Sigmoid colon (tissue), 7 donors: ENCODE measurements around the gene KYNU. TPM values are rescaled to one million over a fixed set of nuclear protein-coding genes. Genes with fewer than 3 reads are reported as not detected.
"Not testable (repeated sequence)": the region's sequence is repeated elsewhere in the genome, so short reads cannot be mapped to it uniquely, and the experiment has no call there.

Source experiments
- DNase-seq: peaks from one replicate; pipeline ENCODE4 v3.0.0-alpha.2; 2019
- H3K27ac ChIP-seq, 4 donors: fragments of 200-600 bp; sonication (generic); one replicate each; pipeline ENCODE4 v1.5.1; 2016 to 2019; ENCODE audit warnings: mild to moderate bottlenecking in 1 of 4
- H3K27me3 ChIP-seq, 3 donors: fragments of 200-600 bp; sonication (generic); one replicate each; pipeline ENCODE4 v1.5.1; 2019; ENCODE audit warnings: mild to moderate bottlenecking in 1 of 3
- H3K36me3 ChIP-seq, 4 donors: fragments of 200-600 bp; sonication (generic); one replicate each; pipeline ENCODE4 v1.5.1; 2016 to 2019
- H3K4me1 ChIP-seq, 4 donors: fragments of 200-600 bp; sonication (generic); one replicate each; pipeline ENCODE4 v1.5.1; 2017 to 2019
- H3K4me3 ChIP-seq, 4 donors: fragments of 200-600 bp; sonication (generic); one replicate each; pipeline ENCODE4 v1.5.1; 2017 to 2019; ENCODE audit warnings: mild to moderate bottlenecking in 2 of 4, moderate library complexity in 1 of 4
- H3K9me3 ChIP-seq, 4 donors: fragments of 200-600 bp in 3 of 4; sonication (generic) in 3 of 4; one replicate each; pipeline versions ENCODE4 v1.5.1 to v1.6.1; 2013 to 2019
- CTCF ChIP-seq, 4 experiments: fragments of 450-650 bp in 3 of 4; fragments of 200-600 bp in 1 of 4; IDR thresholded peaks; one replicate each; pipeline ENCODE4 v1.5.1; 2016 to 2019; ENCODE audit warnings: antibody characterized with exemption in 4 of 4, mild to moderate bottlenecking in 3 of 4, moderate library complexity in 2 of 4
- EP300 ChIP-seq, 4 donors: sonication (generic); formaldehyde crosslinking; IDR thresholded peaks; one replicate each; pipeline ENCODE4 v1.6.1; 2017; ENCODE audit warnings: antibody characterized with exemption in 4 of 4
- POLR2A ChIP-seq, 2 donors: fragments of 450-650 bp; IDR thresholded peaks; one replicate each; pipeline ENCODE4 v1.6.1; 2016; ENCODE audit warnings: antibody characterized with exemption in 2 of 2, mild to moderate bottlenecking in 2 of 2, moderate library complexity in 2 of 2
- POLR2AphosphoS5 ChIP-seq, 4 donors: sonication (generic); formaldehyde crosslinking; IDR thresholded peaks; one replicate each; pipeline ENCODE4 v1.6.1; 2017; ENCODE audit warnings: antibody characterized with exemption in 4 of 4
- WGBS, 2 donors: extraction: QIAGEN DNeasy Blood & Tissue Kit; methylation state at CpG; one replicate each; pipeline ENCODE4 v1.1.7; 2013; 5-methylcytosine and 5-hydroxymethylcytosine counted together
- intact Hi-C: fragments of 100-400 bp; cut with DNase I; formaldehyde crosslinking; loops from one replicate; pipeline ENCODE4 v1.15.1; 2023
- polyA plus RNA-seq, 3 donors: library from polyadenylated mRNA; stranded (reverse); fragments of 200-250 nt; gene quantifications; one replicate each; pipeline ENCODE4 v1.2.3, GENCODE V29; 2013
- total RNA-seq, 4 donors: library from RNA; depleted of rRNA; stranded (reverse); fragments of >200 nt; gene quantifications; one replicate each; pipeline ENCODE4 v1.1.0, GENCODE V29; 2016
- donor health status: healthy with polysubstance abuse.
- donor health status: Bipolar disorder and iron deficiency.
- donor health status: healthy.

The KYNU gene
- total and polyA plus RNA-seq, 7 donors, result 1.1 to 4.6 (median 2.2) TPM

- TF ChIP-seq EP300 (IDR thresholded peaks at IDR 0.05) (no peak), CTCF (IDR thresholded peaks at IDR 0.05) (no peak), POLR2A (IDR thresholded peaks at IDR 0.05) (no peak), POLR2AphosphoS5 (IDR thresholded peaks at IDR 0.05) (no peak)
- no peak overlapping the region for H3K4me3 ChIP-seq
- H3K27ac ChIP-seq, result no peak overlapping the region
- H3K9me3 ChIP-seq, result no peaks in the 10 kb centered on the region
- H3K4me1 ChIP-seq, result peaks cover 0 to 9% (median 0%) of the 10 kb centered on the region in 4 donors
- no peak for DNase-seq
- H3K36me3 ChIP-seq, result no peaks in the 10 kb centered on the region
- WGBS, 2 donors, result 93 to 95% methylated on average over 1 of the region's 1 CpG
- no peaks in the 10 kb centered on the region for H3K27me3 ChIP-seq
- intact Hi-C loops, result no loop called here
These were observed 69.5 kb downstream of the KYNU start for GRCh38 chr2:142946941-142947340.

- H3K4me3 ChIP-seq, H3K4me1 ChIP-seq, intact Hi-C loops, H3K9me3 ChIP-seq, DNase-seq, H3K36me3 ChIP-seq, H3K27me3 ChIP-seq, H3K27ac ChIP-seq: not testable (repeated sequence)
- WGBS, 2 donors, result 50 to 85% methylated on average over 2 of the region's 2 CpGs
These were observed 71.3 kb downstream of the KYNU start for GRCh38 chr2:142948723-142949122.

DNA sequence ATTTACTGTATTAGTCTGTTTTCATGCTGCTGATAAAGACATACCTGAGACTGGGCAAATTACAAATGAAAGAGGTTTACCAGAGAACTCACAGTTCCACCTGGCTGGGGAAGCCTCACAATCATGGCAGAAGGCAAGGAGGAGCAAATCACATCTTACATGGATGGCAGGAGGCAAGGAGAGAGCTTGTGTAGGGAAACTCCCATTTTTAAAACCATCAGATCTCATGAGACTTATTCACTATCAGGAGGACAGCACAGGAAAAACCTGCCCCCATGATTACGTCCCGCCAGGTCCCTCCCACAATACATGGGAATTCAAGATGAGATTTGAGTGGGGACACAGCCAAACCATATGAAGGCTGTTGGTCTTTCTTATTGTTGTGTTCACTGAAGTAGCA, 72.9 kb downstream of the KYNU start:
- intact Hi-C loops, H3K4me1 ChIP-seq, H3K9me3 ChIP-seq, H3K36me3 ChIP-seq, H3K4me3 ChIP-seq, DNase-seq, H3K27ac ChIP-seq, H3K27me3 ChIP-seq: not testable (repeated sequence)
- WGBS, 2 donors, result 98 to 100% methylated on average over 2 of the region's 2 CpGs

- Histone ChIP-seq H3K27ac (no peak overlapping the region), H3K9me3 (no peaks in the 10 kb centered on the region), H3K4me3 (no peak overlapping the region), H3K36me3 (no peaks in the 10 kb centered on the region), H3K27me3 (no peaks in the 10 kb centered on the region), H3K4me1 (no peaks in the 10 kb centered on the region)
- DNase-seq, result no peak
- intact Hi-C loops, result no loop called here
- no peak for TF ChIP-seq CTCF (IDR thresholded peaks at IDR 0.05)
- no peak for TF ChIP-seq EP300 (IDR thresholded peaks at IDR 0.05)
- no peak for TF ChIP-seq POLR2A (IDR thresholded peaks at IDR 0.05)
- no peak for TF ChIP-seq POLR2AphosphoS5 (IDR thresholded peaks at IDR 0.05)
These were observed 73.9 kb downstream of the KYNU start for GRCh38 chr2:142951190-142952007.

GRCh38 chr2:142952018-142952417, 74.6 kb downstream of the KYNU start:
- Histone ChIP-seq H3K4me3 (no peak overlapping the region), H3K27ac (no peak overlapping the region), H3K4me1 (no peaks in the 10 kb centered on the region), H3K9me3 (no peaks in the 10 kb centered on the region), H3K36me3 (no peaks in the 10 kb centered on the region), H3K27me3 (no peaks in the 10 kb centered on the region)
- no peak for TF ChIP-seq EP300 (IDR thresholded peaks at IDR 0.05)
- TF ChIP-seq CTCF (IDR thresholded peaks at IDR 0.05), result no peak
- 86% methylated on average over 3 of the region's 3 CpGs for WGBS, 2 donors
- intact Hi-C loops, result no loop called here
- no peak for DNase-seq
